ENCODE data around the gene AJAP1.

DNA sequence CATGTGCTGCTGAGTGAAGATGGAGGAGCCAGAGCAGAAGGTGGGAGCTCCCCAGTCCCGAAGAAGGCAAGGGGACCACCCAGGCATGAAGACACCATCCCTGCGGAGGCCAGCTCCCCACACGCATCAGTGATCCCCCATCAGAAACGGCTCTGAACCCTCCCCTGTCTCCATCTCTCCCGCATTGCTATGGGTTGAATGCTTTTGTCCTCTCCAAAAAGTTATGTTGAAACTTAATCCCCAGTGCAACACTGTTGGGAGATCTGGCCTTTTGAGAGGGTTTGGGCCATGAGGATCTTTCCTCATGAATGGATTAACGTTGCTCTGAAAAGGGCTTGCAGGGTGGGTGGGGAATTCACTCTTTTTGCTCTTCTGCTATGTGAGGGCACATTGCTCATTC, 147.6 kb downstream of the AJAP1 start:
- TF ChIP-seq, protein P1, sequence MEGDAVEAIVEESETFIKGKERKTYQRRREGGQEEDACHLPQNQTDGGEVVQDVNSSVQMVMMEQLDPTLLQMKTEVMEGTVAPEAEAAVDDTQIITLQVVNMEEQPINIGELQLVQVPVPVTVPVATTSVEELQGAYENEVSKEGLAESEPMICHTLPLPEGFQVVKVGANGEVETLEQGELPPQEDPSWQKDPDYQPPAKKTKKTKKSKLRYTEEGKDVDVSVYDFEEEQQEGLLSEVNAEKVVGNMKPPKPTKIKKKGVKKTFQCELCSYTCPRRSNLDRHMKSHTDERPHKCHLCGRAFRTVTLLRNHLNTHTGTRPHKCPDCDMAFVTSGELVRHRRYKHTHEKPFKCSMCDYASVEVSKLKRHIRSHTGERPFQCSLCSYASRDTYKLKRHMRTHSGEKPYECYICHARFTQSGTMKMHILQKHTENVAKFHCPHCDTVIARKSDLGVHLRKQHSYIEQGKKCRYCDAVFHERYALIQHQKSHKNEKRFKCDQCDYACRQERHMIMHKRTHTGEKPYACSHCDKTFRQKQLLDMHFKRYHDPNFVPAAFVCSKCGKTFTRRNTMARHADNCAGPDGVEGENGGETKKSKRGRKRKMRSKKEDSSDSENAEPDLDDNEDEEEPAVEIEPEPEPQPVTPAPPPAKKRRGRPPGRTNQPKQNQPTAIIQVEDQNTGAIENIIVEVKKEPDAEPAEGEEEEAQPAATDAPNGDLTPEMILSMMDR (IDR thresholded peaks at IDR 0.05; ENCODE audit: control extremely low read depth in 1 of 3, insufficient read depth in 1 of 3, low read depth in 1 of 3, low read length in 3 of 3) = no peak
- no peak for TF ChIP-seq TAF1 (IDR thresholded peaks at IDR 0.05; ENCODE audit: low read depth, low read length)
- TF ChIP-seq, protein P2, sequence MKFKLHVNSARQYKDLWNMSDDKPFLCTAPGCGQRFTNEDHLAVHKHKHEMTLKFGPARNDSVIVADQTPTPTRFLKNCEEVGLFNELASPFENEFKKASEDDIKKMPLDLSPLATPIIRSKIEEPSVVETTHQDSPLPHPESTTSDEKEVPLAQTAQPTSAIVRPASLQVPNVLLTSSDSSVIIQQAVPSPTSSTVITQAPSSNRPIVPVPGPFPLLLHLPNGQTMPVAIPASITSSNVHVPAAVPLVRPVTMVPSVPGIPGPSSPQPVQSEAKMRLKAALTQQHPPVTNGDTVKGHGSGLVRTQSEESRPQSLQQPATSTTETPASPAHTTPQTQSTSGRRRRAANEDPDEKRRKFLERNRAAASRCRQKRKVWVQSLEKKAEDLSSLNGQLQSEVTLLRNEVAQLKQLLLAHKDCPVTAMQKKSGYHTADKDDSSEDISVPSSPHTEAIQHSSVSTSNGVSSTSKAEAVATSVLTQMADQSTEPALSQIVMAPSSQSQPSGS (IDR thresholded peaks at IDR 0.05; ENCODE audit: low read length) = no peak
- no peak for TF ChIP-seq POLR2AphosphoS5 (IDR thresholded peaks at IDR 0.05; ENCODE audit: low read depth, low read length)
- no peak for TF ChIP-seq RAD21 (IDR thresholded peaks at IDR 0.05 in 1 of 2, conservative IDR thresholded peaks at IDR 0.05 in 1 of 2; ENCODE audit: low read depth in 2 of 2, low read length in 2 of 2)
- no peak for TF ChIP-seq SRF (IDR thresholded peaks at IDR 0.05; ENCODE audit: low read depth, low read length)
- no peak for TF ChIP-seq POLR2A (IDR thresholded peaks at IDR 0.05; ENCODE audit: control extremely low read depth in 1 of 2, low read depth in 2 of 2, low read length in 2 of 2)
- no peak for TF ChIP-seq MAFK (IDR thresholded peaks at IDR 0.05; ENCODE audit: low read depth, low read length)
- TF ChIP-seq, protein P3, sequence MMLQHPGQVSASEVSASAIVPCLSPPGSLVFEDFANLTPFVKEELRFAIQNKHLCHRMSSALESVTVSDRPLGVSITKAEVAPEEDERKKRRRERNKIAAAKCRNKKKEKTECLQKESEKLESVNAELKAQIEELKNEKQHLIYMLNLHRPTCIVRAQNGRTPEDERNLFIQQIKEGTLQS (IDR thresholded peaks at IDR 0.05; ENCODE audit: insufficient read depth, low read depth, low read length) = no peak
- TF ChIP-seq POU5F1 (IDR thresholded peaks at IDR 0.05; ENCODE audit: low read depth, low read length) = no peak
- TF ChIP-seq YY1 (IDR thresholded peaks at IDR 0.05; ENCODE audit: low read depth, low read length) = no peak
- no peak for TF ChIP-seq ZNF274 (IDR thresholded peaks at IDR 0.05; ENCODE audit: borderline replicate concordance, extremely low read depth, low read length)

Data from H1 (cell line).